Pancreas (tissue), 10 donors: Measurements from ENCODE around the gene ACTMAP. TPM values are rescaled to one million over a fixed set of nuclear protein-coding genes. Genes with fewer than 3 reads are reported as not detected.

Experiments
- ATAC-seq, 4 donors: fragments of 200-7000 bp; cut with Tn5 transposase; one replicate each; pipeline versions ENCODE4 v1.8.0 to v1.9.1; 2020; ENCODE audit warnings: mild to moderate bottlenecking in 4 of 4, moderate library complexity in 4 of 4
- DNase-seq, 6 donors: peaks; one replicate each; pipeline ENCODE4 v3.0.0-alpha.2; 2020
- FAIRE-seq: peaks from 2 replicates; lab custom pipeline; 2012; peaks lifted over from hg19 to GRCh38; lab: Jason Lieb, UNC
- H3K27ac ChIP-seq, 4 donors: fragments of 200-600 bp; sonication (generic); 1 replicate in 3 of 4; 2 replicates in 1 of 4; pipeline versions ENCODE4 v1.5.0 to v1.8.0; 2020
- H3K27me3 ChIP-seq, 4 donors: fragments of 200-600 bp; one replicate each; pipeline ENCODE4 v1.8.0; 2021
- H3K36me3 ChIP-seq, 3 donors: fragments of 200-600 bp; sonication (generic) in 1 of 3; one replicate each; pipeline versions ENCODE4 v1.5.0 to v1.8.0; 2020 to 2021
- H3K4me1 ChIP-seq, 3 donors: fragments of 200-600 bp; one replicate each; pipeline ENCODE4 v1.8.0; 2021
- H3K4me3 ChIP-seq, 4 donors: fragments of 200-600 bp; sonication (generic) in 2 of 4; one replicate each; pipeline versions ENCODE4 v1.5.0 to v1.8.0; 2020 to 2021
- H3K9me3 ChIP-seq, 4 donors: fragments of 200-600 bp; one replicate each; pipeline ENCODE4 v1.8.0; 2021
- WGBS, 2 donors: extraction: QIAGEN DNeasy Blood & Tissue Kit; methylation state at CpG; one replicate each; pipeline ENCODE4 v1.1.7; 2013; 5-methylcytosine and 5-hydroxymethylcytosine counted together
- intact Hi-C, 3 donors: fragments of 100-400 bp; cut with DNase I; formaldehyde crosslinking; loops; one replicate each; pipeline versions ENCODE4 v1.11.1 to v1.14.2; 2022
- polyA plus RNA-seq, 2 donors: library from polyadenylated mRNA; stranded (reverse); fragments of 200-250 nt; gene quantifications; one replicate each; pipeline ENCODE4 v1.2.3, GENCODE V29; 2013
- total RNA-seq, 6 donors: library from RNA; stranded (reverse); fragmentation: NEBNext Ultra II Directional in 4 of 6; extraction: Animal tissue kit (Norgen Biotek cat#: 25700) in 4 of 6; gene quantifications; one replicate each; pipeline versions ENCODE4 v1.2.1 to v1.2.4, GENCODE V29; 2021 to 2023
- TF ChIP-seq, protein P1 (sequence below), 4 donors: fragments of 200-600 bp; sonication (generic) in 3 of 4; IDR thresholded peaks; one replicate each; pipeline versions ENCODE4 v1.5.0 to v1.8.0; 2021; ENCODE audit warnings: antibody characterized with exemption in 4 of 4
- donor health status: healthy with polysubstance abuse.
- donor health status: DM: no; HTN: no; CAD: no; lungs with moderate emphysema.
- donor health status: DM: no; HTN: no; CAD: no.
- donor health status: control.
- donor health status: control.
- donor health status: Bipolar disorder and iron deficiency.
- donor health status: DM: yes; HTN: yes; CAD: no.
- donor health status: DM: no; HTN: no; CAD: no.
- donor health status: DM: no; HTN: no; CAD: no.
- donor health status: DM: yes; HTN: yes; CAD: no.

The ACTMAP gene
- total and polyA plus RNA-seq, 8 donors = 3.2 to 10.1 (median 4.5) TPM

DNA sequence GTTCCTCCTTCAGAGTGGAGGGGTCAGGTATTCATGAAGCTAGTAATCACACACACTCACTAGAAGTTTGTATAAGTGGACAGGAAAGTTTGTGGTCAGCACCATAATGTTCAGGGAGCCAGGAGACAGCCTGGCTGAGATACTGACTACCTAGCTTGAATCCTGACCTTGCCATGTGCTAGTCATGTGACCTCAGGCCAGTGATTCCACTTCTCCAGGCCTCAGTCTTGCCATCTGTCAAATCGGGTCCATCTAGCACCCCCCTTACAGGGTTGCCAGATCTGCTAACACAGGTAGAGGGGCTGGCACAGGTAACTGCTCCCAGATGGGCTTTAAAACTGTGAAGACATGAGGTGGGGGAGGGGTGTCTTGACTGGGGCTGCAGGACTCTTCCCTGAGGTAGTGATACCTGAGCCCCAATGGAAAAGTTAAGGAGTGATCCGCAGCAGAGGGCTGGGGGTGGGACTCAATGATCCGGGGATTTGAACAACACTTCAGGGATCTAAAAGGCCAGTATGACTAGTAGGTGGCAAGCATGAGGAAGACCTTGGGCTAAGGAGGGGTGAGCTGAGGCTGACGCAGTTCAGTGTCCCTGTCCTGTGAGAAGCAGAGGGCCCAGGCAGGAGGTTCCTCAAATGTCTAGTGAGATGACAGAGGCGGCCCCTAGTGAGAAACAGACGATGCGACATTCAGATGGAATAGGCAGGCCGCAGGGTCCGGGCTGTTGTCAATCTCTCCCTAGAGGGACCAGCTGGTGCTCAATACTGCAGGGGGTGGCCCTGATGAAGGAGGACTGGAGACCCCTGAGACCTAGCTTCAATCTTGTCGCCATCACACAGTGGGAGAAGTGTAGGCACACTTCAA lies 8.5 kb downstream of the ACTMAP start:
- H3K36me3 ChIP-seq = peaks cover 0 to 22% (median 18%) of the 10 kb centered on the region in 3 donors
- H3K9me3 ChIP-seq = no peaks in the 10 kb centered on the region
- no peaks in the 10 kb centered on the region for H3K27me3 ChIP-seq
- H3K4me3 ChIP-seq = no peak overlapping the region
- no peak overlapping the region for H3K27ac ChIP-seq
- intact Hi-C loops = no loop called here
- DNase-seq = no peak
- TF ChIP-seq, protein P1, sequence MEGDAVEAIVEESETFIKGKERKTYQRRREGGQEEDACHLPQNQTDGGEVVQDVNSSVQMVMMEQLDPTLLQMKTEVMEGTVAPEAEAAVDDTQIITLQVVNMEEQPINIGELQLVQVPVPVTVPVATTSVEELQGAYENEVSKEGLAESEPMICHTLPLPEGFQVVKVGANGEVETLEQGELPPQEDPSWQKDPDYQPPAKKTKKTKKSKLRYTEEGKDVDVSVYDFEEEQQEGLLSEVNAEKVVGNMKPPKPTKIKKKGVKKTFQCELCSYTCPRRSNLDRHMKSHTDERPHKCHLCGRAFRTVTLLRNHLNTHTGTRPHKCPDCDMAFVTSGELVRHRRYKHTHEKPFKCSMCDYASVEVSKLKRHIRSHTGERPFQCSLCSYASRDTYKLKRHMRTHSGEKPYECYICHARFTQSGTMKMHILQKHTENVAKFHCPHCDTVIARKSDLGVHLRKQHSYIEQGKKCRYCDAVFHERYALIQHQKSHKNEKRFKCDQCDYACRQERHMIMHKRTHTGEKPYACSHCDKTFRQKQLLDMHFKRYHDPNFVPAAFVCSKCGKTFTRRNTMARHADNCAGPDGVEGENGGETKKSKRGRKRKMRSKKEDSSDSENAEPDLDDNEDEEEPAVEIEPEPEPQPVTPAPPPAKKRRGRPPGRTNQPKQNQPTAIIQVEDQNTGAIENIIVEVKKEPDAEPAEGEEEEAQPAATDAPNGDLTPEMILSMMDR (IDR thresholded peaks at IDR 0.05) = no peak
- H3K4me1 ChIP-seq = no peaks in the 10 kb centered on the region
- WGBS, 2 donors = 81 to 84% methylated on average over 10 of the region's 10 CpGs
- ATAC-seq = no peak
- no peak for FAIRE-seq

DNA sequence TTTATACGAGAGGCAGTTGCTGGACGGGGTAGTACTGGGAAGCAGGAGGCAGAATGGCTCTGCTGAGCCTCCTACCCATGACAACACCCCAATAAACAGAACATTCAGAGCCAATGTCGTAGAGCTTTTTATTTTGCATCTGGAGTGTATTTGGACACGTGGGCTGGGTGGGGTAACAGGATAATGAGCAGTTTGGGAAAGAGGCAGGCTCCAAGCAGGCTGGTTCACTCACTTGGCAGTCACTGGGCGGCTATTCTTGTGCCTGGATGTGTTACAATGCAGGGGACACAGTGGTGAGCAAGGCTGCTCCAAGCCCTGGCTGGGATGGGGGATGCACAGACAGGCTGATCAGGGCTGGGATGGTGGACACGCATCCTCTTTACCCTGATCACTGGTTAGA lies 9.5 kb downstream of the ACTMAP start:
- no peak for ATAC-seq
- H3K4me3 ChIP-seq = no peak overlapping the region
- no peak for DNase-seq

DNA sequence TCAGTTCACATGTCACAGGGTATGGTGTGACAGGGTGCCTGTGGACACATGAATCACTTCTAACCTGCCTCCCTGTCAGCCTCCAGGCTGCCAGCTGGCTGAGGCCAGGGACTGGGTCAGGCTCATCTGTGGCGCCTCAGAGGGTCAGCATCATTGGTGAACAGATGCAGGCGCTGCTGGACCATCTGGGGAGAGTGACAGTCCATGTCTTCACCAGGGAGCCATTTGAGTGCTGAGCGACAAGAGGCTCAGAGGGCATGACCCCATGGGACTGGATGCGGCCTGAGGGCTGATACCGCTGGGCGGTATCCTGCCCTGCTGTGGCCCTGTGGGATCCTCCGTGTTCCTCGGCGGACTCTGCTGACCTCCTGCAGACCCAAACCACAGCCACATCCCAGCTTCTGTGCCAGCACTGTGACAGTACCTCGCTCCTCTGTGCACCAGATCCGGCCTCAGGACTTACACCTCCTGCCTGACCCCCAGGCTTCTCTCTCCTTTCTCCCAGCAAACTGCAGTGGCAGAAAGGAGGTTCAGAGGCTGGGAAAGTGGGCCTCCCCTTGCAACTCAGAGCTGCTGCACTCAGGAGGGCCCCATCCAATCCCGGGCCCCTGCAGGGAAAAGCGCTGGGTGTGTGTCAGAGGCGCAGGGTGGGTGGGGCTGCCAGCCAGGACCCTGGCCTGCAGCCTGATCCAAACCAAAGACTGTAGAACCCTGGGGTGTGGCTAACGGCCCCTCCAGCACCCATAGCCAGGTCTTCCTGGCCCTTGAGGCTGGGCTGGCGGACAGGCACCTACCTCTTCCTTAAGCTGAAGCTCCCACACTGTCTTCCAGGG lies 10.2 kb downstream of the ACTMAP start:
- Histone ChIP-seq H3K4me1 (no peaks in the 10 kb centered on the region), H3K9me3 (no peaks in the 10 kb centered on the region), H3K36me3 (peaks cover 0 to 36% (median 21%) of the 10 kb centered on the region in 3 donors), H3K4me3 (no peak overlapping the region), H3K27ac (no peak overlapping the region), H3K27me3 (no peaks in the 10 kb centered on the region)
- intact Hi-C loops = no loop called here
- no peak for DNase-seq
- no peak for ATAC-seq
- TF ChIP-seq, protein P1 (IDR thresholded peaks at IDR 0.05) = no peak
- FAIRE-seq = no peak
- 85 to 92% methylated on average over 15 to 16 of the region's 16 CpGs for WGBS, 2 donors

More for the DNA sequence above, 9.5 kb downstream of the ACTMAP start:
- Histone ChIP-seq H3K9me3 (no peaks in the 10 kb centered on the region), H3K27ac (no peak overlapping the region), H3K27me3 (no peaks in the 10 kb centered on the region), H3K36me3 (peaks cover 0 to 30% (median 21%) of the 10 kb centered on the region in 3 donors), H3K4me1 (no peaks in the 10 kb centered on the region)
- 82 to 84% methylated on average over 6 of the region's 6 CpGs for WGBS, 2 donors
- intact Hi-C loops = no loop called here
- TF ChIP-seq, protein P1 (IDR thresholded peaks at IDR 0.05) = no peak
- FAIRE-seq = no peak

DNA sequence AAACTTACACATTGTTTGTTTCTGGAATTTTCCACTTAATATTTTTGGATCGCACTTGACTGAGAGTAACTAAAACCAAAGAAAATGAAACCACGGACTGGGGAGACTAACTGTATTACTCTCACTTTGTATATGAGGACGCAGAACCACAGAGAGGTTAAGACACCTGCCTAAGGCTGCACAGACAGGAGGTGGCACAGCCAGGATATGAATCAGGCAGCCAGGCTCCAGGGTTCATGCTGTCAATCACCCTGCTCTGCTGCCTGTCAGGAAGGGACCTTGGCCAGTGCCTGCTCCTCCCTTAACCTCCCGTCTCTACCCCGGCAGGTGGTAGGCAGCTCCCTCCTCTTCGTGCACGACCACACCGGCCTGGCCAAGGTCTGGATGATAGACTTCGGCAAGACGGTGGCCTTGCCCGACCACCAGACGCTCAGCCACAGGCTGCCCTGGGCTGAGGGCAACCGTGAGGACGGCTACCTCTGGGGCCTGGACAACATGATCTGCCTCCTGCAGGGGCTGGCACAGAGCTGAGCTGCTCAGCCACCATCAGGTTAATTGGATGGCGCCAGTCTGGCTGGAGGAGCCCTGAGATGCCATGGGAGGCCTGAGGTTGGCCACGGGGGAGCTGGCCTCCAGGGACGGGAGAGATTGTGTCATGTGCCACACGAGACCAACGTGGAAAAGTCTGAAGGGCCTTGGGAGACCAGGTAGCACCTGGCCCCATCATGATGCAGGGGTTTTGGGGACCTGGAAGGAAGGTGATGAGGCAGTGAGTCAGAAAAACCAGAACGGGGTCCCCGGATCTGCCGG lies 11.0 kb downstream of the ACTMAP start:
- Histone ChIP-seq H3K36me3 (peaks cover 0 to 45% (median 21%) of the 10 kb centered on the region in 3 donors), H3K4me3 (no peak overlapping the region), H3K27ac (no peak overlapping the region), H3K4me1 (no peaks in the 10 kb centered on the region), H3K27me3 (no peaks in the 10 kb centered on the region), H3K9me3 (no peaks in the 10 kb centered on the region)
- DNase-seq = no peak
- 81 to 82% methylated on average over 22 of the region's 22 CpGs for WGBS, 2 donors
- ATAC-seq = no peak
- intact Hi-C loops = no loop called here
- no peak for FAIRE-seq
- TF ChIP-seq, protein P1 (IDR thresholded peaks at IDR 0.05) = no peak
